ENCODE results near the gene HDHD5.

DNA sequence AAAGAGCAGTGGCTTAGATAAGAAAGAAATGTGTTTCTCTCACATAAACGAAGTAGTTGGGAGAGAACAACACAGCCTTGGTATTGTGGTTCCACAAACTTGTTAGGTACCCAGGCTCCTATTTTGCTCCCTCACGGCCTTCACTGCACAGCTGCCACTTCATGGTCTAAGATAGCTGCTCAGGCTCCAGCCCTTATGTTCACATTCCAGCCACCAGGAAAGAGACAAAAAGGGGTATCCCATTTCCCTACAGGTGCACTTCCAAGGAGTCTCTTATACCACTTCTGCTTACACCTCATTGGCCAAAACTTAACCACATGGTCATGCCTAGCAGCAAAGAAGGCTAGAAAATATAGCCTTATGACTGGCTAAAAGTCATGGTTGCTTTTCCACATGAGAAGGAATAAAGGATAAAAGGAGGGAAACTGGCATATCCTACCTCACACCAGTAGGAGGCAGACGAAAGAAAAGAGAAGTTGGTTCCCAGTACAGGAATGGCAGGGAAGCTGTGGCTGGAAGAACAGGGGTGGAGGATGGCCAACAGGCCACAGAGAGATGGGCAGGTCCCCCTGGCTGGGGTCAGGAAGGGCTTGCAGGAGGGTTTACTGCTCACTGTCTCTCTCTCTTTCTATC lies 5.4 kb upstream of the HDHD5 start:
- TF ChIP-seq CTCF (IDR thresholded peaks at IDR 0.05) (peak in 1 of 4 donors; percentile 13), POLR2A (IDR thresholded peaks at IDR 0.05) (no peak)

Measured in right lobe of liver (tissue), 4 donors.